ENCODE measurements around the gene CASP2.

The CASP2 gene

GRCh38 chr7:143299346-143299745 is 11.2 kb downstream of the CASP2 start:
- H3K79me2 ChIP-seq (ENCODE audit: insufficient read depth, low read length): peaks cover 38% of the 10 kb centered on the region

GRCh38 chr7:143299840-143300239 is 11.7 kb downstream of the CASP2 start:
- Histone ChIP-seq H3K4me2 (ENCODE audit: low read depth, low read length, poor library complexity, severe bottlenecking) (no peak overlapping the region), H2AFZ (ENCODE audit: low read length) (no peak overlapping the region), H3K9me3 (ENCODE audit: insufficient read depth, low read depth, low read length) (no peaks in the 10 kb centered on the region), H3K27me3 (ENCODE audit: insufficient read depth, low read length, poor library complexity, severe bottlenecking) (no peaks in the 10 kb centered on the region), H3K9me2 (replicated peaks; ENCODE audit: low read depth, low read length) (no peaks in the 10 kb centered on the region), H3K4me1 (ENCODE audit: insufficient read depth, low read length, poor library complexity, severe bottlenecking) (peaks cover 24% of the 10 kb centered on the region), H3K79me2 (ENCODE audit: insufficient read depth, low read length) (peaks cover 34% of the 10 kb centered on the region), H3K36me3 (ENCODE audit: insufficient read depth, low read length) (peaks cover 89% of the 10 kb centered on the region), H3F3A (ENCODE audit: low read depth) (no peaks in the 10 kb centered on the region), H3K4me3 (ENCODE audit: low read length, poor library complexity, severe bottlenecking) (no peak overlapping the region), H3K9ac (ENCODE audit: low read depth, low read length, poor library complexity, severe bottlenecking) (no peak overlapping the region), H4K20me1 (ENCODE audit: insufficient read depth, low read length, poor library complexity, severe bottlenecking) (peaks cover 23% of the 10 kb centered on the region)
- TF ChIP-seq CTCF (conservative IDR thresholded peaks at IDR 0.05; ENCODE audit: low read length) (peak; percentile 91), EZH2phosphoT487 (IDR thresholded peaks at IDR 0.05; ENCODE audit: borderline replicate concordance) (no peak)

More at GRCh38 chr7:143299346-143299745, 11.2 kb downstream of the CASP2 start:
- Histone ChIP-seq H3K4me3 (ENCODE audit: low read length, poor library complexity, severe bottlenecking) (no peak overlapping the region), H3F3A (ENCODE audit: low read depth) (no peaks in the 10 kb centered on the region), H4K20me1 (ENCODE audit: insufficient read depth, low read length, poor library complexity, severe bottlenecking) (peaks cover 28% of the 10 kb centered on the region), H3K9ac (ENCODE audit: low read depth, low read length, poor library complexity, severe bottlenecking) (no peak overlapping the region), H3K9me3 (ENCODE audit: insufficient read depth, low read depth, low read length) (no peaks in the 10 kb centered on the region), H3K27me3 (ENCODE audit: insufficient read depth, low read length, poor library complexity, severe bottlenecking) (no peaks in the 10 kb centered on the region), H2AFZ (ENCODE audit: low read length) (no peak overlapping the region), H3K4me1 (ENCODE audit: insufficient read depth, low read length, poor library complexity, severe bottlenecking) (peaks cover 29% of the 10 kb centered on the region), H3K4me2 (ENCODE audit: low read depth, low read length, poor library complexity, severe bottlenecking) (no peak overlapping the region), H3K9me2 (replicated peaks; ENCODE audit: low read depth, low read length) (no peaks in the 10 kb centered on the region), H3K36me3 (ENCODE audit: insufficient read depth, low read length) (peaks cover 89% of the 10 kb centered on the region)
- TF ChIP-seq EZH2phosphoT487 (IDR thresholded peaks at IDR 0.05; ENCODE audit: borderline replicate concordance) (no peak), CTCF (conservative IDR thresholded peaks at IDR 0.05; ENCODE audit: low read length) (no peak)

GRCh38 chr7:143300959-143301935 is 13.1 kb downstream of the CASP2 start:
- H3K9me3 ChIP-seq (ENCODE audit: insufficient read depth, low read depth, low read length): no peaks in the 10 kb centered on the region
- H2AFZ ChIP-seq (ENCODE audit: low read length): no peak overlapping the region
- peaks cover 25% of the 10 kb centered on the region for H3K79me2 ChIP-seq (ENCODE audit: insufficient read depth, low read length)
- H3K9me2 ChIP-seq (replicated peaks; ENCODE audit: low read depth, low read length): no peaks in the 10 kb centered on the region
- peaks cover 21% of the 10 kb centered on the region for H4K20me1 ChIP-seq (ENCODE audit: insufficient read depth, low read length, poor library complexity, severe bottlenecking)
- peaks cover 89% of the 10 kb centered on the region for H3K36me3 ChIP-seq (ENCODE audit: insufficient read depth, low read length)
- no peaks in the 10 kb centered on the region for H3F3A ChIP-seq (ENCODE audit: low read depth)
- no peak overlapping the region for H3K9ac ChIP-seq (ENCODE audit: low read depth, low read length, poor library complexity, severe bottlenecking)
- H3K4me2 ChIP-seq (ENCODE audit: low read depth, low read length, poor library complexity, severe bottlenecking): no peak overlapping the region
- H3K27me3 ChIP-seq (ENCODE audit: insufficient read depth, low read length, poor library complexity, severe bottlenecking): no peaks in the 10 kb centered on the region
- peaks cover 10% of the 10 kb centered on the region for H3K4me1 ChIP-seq (ENCODE audit: insufficient read depth, low read length, poor library complexity, severe bottlenecking)
- H3K4me3 ChIP-seq (ENCODE audit: low read length, poor library complexity, severe bottlenecking): no peak overlapping the region
- TF ChIP-seq EZH2phosphoT487 (IDR thresholded peaks at IDR 0.05; ENCODE audit: borderline replicate concordance): no peak
- no peak for TF ChIP-seq CTCF (conservative IDR thresholded peaks at IDR 0.05; ENCODE audit: low read length)
